Measurements from ENCODE around the gene MYRFL.

Gene MYRFL

GRCh38 chr12:69901221-69901905 lies 76.3 kb downstream of the MYRFL start:
- Histone ChIP-seq H3K9ac (ENCODE audit: low read length) (peak overlapping the region; percentile 35; the same call in 1 of the 2 replicates), H3K27ac (ENCODE audit: low read depth, low read length, poor library complexity, severe bottlenecking) (peak overlapping the region; percentile 98)

DNA sequence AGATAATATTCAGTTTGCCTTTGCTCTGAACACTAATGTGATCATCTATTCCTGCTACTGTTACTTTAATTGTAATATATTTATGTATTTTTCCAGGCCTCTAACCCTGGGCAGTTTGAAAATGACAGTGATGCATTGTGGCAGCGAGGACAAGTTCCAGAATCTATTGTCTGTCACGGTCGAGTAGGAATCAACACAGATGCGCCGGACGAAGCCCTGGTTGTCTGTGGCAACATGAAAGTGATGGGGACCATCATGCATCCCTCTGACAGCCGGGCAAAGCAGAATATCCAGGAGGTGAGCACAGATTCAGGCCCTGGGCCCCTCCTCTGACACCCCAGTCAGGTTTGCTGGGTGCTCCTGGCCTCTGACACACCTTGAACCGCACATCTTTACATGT lies 78.5 kb downstream of the MYRFL start:
- H3K9me2 ChIP-seq (ENCODE audit: low read depth, low read length): no peaks in the 10 kb centered on the region
- H3K4me3 ChIP-seq (ENCODE audit: low read depth, low read length, poor library complexity, severe bottlenecking): peak overlapping the region; percentile 3
- no peaks in the 10 kb centered on the region for H3K36me3 ChIP-seq (ENCODE audit: insufficient read depth, low read length)
- peak overlapping the region; percentile 68 for H3K9ac ChIP-seq (ENCODE audit: low read length)
- H3F3A ChIP-seq (ENCODE audit: insufficient read depth, low read length): peaks cover 5% of the 10 kb centered on the region; the same call in 1 of the 2 replicates
- no peaks in the 10 kb centered on the region for H3K79me2 ChIP-seq (ENCODE audit: insufficient read depth, low read length)
- no peak overlapping the region for H2AFZ ChIP-seq (ENCODE audit: low read length)
- peaks cover 98% of the 10 kb centered on the region for H3K4me1 ChIP-seq (ENCODE audit: insufficient read depth, low read length, severe bottlenecking)
- TF ChIP-seq EZH2 (IDR thresholded peaks at IDR 0.05; ENCODE audit: borderline replicate concordance, low read length): no peak
- TF ChIP-seq, protein P1, sequence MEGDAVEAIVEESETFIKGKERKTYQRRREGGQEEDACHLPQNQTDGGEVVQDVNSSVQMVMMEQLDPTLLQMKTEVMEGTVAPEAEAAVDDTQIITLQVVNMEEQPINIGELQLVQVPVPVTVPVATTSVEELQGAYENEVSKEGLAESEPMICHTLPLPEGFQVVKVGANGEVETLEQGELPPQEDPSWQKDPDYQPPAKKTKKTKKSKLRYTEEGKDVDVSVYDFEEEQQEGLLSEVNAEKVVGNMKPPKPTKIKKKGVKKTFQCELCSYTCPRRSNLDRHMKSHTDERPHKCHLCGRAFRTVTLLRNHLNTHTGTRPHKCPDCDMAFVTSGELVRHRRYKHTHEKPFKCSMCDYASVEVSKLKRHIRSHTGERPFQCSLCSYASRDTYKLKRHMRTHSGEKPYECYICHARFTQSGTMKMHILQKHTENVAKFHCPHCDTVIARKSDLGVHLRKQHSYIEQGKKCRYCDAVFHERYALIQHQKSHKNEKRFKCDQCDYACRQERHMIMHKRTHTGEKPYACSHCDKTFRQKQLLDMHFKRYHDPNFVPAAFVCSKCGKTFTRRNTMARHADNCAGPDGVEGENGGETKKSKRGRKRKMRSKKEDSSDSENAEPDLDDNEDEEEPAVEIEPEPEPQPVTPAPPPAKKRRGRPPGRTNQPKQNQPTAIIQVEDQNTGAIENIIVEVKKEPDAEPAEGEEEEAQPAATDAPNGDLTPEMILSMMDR (IDR thresholded peaks at IDR 0.05; ENCODE audit: low read length): no peak
- no peaks in the 10 kb centered on the region for H3K9me3 ChIP-seq (ENCODE audit: low read length)
- H3K4me2 ChIP-seq (ENCODE audit: low read length): peak overlapping the region; percentile 58
- H3K27me3 ChIP-seq (ENCODE audit: insufficient read depth, low read length): no peaks in the 10 kb centered on the region
- H4K20me1 ChIP-seq (ENCODE audit: insufficient read depth, low read length): no peaks in the 10 kb centered on the region
- H3K27ac ChIP-seq (ENCODE audit: low read depth, low read length, poor library complexity, severe bottlenecking): peak overlapping the region; percentile 98

More at GRCh38 chr12:69901221-69901905, 76.3 kb downstream of the MYRFL start:
- no peak overlapping the region for H3K4me3 ChIP-seq (ENCODE audit: low read depth, low read length, poor library complexity, severe bottlenecking)
- H3F3A ChIP-seq (ENCODE audit: insufficient read depth, low read length): peaks cover 5% of the 10 kb centered on the region; the same call in 1 of the 2 replicates
- peaks cover 100% of the 10 kb centered on the region for H3K4me1 ChIP-seq (ENCODE audit: insufficient read depth, low read length, severe bottlenecking)
- H3K9me3 ChIP-seq (ENCODE audit: low read length): no peaks in the 10 kb centered on the region
- no peaks in the 10 kb centered on the region for H3K27me3 ChIP-seq (ENCODE audit: insufficient read depth, low read length)
- no peaks in the 10 kb centered on the region for H3K79me2 ChIP-seq (ENCODE audit: insufficient read depth, low read length)
- H3K9me2 ChIP-seq (ENCODE audit: low read depth, low read length): no peaks in the 10 kb centered on the region
- H4K20me1 ChIP-seq (ENCODE audit: insufficient read depth, low read length): no peaks in the 10 kb centered on the region
- no peak overlapping the region for H2AFZ ChIP-seq (ENCODE audit: low read length)
- peak overlapping the region; percentile 36; the same call in 1 of the 2 replicates for H3K4me2 ChIP-seq (ENCODE audit: low read length)
- no peaks in the 10 kb centered on the region for H3K36me3 ChIP-seq (ENCODE audit: insufficient read depth, low read length)
- no peak for TF ChIP-seq EZH2 (IDR thresholded peaks at IDR 0.05; ENCODE audit: borderline replicate concordance, low read length)
- TF ChIP-seq, protein P1 (IDR thresholded peaks at IDR 0.05; ENCODE audit: low read length): no peak

DNA sequence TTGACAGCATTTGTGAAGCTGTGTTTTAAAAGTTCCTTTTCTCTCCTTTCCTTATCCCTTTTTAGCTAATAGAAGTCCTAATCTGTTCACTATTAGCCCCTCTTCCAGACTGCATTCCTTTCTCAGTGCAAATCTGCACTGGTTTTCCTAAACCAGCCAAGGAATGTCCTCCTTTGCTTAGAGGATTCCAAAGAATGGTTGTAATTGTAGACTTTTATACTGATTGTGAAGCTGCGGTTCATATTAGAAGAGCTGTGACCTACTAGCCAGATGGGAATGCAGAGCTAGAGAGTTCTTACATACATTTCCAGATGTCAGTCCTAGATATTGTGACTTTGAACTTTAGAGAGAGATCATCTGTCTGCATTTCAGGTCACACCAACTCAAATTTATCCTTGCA lies 79.8 kb downstream of the MYRFL start:
- no peaks in the 10 kb centered on the region for H3K9me3 ChIP-seq (ENCODE audit: low read length)
- H3K79me2 ChIP-seq (ENCODE audit: insufficient read depth, low read length): no peaks in the 10 kb centered on the region
- no peaks in the 10 kb centered on the region for H3K9me2 ChIP-seq (ENCODE audit: low read depth, low read length)
- peak overlapping the region; percentile 58 for H3K4me2 ChIP-seq (ENCODE audit: low read length)
- no peaks in the 10 kb centered on the region for H4K20me1 ChIP-seq (ENCODE audit: insufficient read depth, low read length)
- no peak overlapping the region for H2AFZ ChIP-seq (ENCODE audit: low read length)
- H3K4me3 ChIP-seq (ENCODE audit: low read depth, low read length, poor library complexity, severe bottlenecking): peak overlapping the region; percentile 3
- H3K27me3 ChIP-seq (ENCODE audit: insufficient read depth, low read length): no peaks in the 10 kb centered on the region
- no peak for TF ChIP-seq EZH2 (IDR thresholded peaks at IDR 0.05; ENCODE audit: borderline replicate concordance, low read length)
- TF ChIP-seq, protein P1 (IDR thresholded peaks at IDR 0.05; ENCODE audit: low read length): no peak
- H3F3A ChIP-seq (ENCODE audit: insufficient read depth, low read length): peaks cover 5% of the 10 kb centered on the region; the same call in 1 of the 2 replicates
- H3K4me1 ChIP-seq (ENCODE audit: insufficient read depth, low read length, severe bottlenecking): peaks cover 98% of the 10 kb centered on the region
- H3K9ac ChIP-seq (ENCODE audit: low read length): peak overlapping the region; percentile 68
- peak overlapping the region; percentile 98 for H3K27ac ChIP-seq (ENCODE audit: low read depth, low read length, poor library complexity, severe bottlenecking)
- no peaks in the 10 kb centered on the region for H3K36me3 ChIP-seq (ENCODE audit: insufficient read depth, low read length)

All from OCI-LY1 (cell line).